ENCODE results near the gene EHMT2.

The EHMT2 gene

GRCh38 chr6:31889331-31889972, 8.0 kb downstream of the EHMT2 start:
- no CpG with 5 or more reads among the region's 3 CpGs for WGBS (ENCODE audit: insufficient coverage, insufficient read length)
- no peak for DNase-seq (ENCODE audit: low read depth, low spot score)
- no peaks in the 10 kb centered on the region for H3K4me1 ChIP-seq (ENCODE audit: control insufficient read depth, insufficient read depth, low read length)
- no peak overlapping the region for H3K27ac ChIP-seq (ENCODE audit: low read length)
- no peaks in the 10 kb centered on the region for H3K27me3 ChIP-seq (ENCODE audit: control insufficient read depth, insufficient read depth, low read length)
- H3K9me3 ChIP-seq (ENCODE audit: control insufficient read depth, insufficient read depth, low read length) = no peaks in the 10 kb centered on the region
- H3K36me3 ChIP-seq (ENCODE audit: control insufficient read depth, insufficient read depth, low read length) = peaks cover 50% of the 10 kb centered on the region
- H3K4me3 ChIP-seq (ENCODE audit: low read length) = no peak overlapping the region

DNA sequence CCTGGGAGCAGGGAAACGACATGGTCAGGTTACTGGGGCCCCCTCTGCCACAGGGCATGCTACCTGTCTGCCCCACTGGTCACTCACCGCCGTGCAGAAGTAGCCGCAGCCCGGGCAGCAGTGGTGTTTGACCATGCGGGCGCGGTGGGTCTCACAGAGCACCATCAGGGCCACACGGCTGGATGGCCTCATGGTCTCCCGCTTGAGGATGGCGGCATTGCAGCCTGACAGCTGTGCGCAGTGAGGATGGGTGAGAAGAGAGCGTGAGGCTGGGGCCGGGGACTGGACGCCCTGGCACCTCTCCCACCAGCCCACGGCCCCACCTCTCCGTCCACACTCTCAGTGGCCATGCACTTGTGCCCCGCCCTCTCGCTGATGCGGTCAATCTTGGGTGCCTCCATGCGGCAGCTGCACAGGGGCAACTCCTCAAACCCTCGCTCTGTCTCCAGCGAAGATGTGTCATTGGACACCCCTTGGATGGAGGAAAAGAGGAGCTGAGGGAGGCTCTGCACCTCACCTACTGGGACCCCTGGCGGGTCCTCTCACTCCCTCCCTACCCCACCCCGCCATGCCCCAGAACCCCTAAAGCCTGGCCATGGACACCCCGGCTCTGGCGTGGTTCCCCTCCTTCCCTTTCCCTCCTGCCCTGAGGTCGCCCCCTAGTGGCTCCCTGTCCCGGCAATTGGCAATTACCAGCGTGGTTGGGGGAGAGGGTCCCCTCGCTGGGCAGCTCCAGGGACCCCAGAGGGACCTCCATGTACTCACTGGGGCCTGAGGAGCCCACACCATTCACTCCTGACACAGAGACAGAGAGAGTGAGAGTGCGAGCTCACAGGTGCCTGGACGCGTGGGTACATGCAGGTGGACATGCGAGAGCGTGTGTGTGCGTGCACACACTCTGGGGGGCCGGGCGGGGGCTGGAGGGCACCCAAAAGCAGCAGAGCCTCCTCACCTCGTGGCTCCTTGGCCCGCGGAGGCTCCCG, 8.9 kb downstream of the EHMT2 start:
- no peak overlapping the region for H3K27ac ChIP-seq (ENCODE audit: low read length)
- no peak for DNase-seq (ENCODE audit: low read depth, low spot score)
- H3K36me3 ChIP-seq (ENCODE audit: control insufficient read depth, insufficient read depth, low read length) = peaks cover 56% of the 10 kb centered on the region
- no peaks in the 10 kb centered on the region for H3K27me3 ChIP-seq (ENCODE audit: control insufficient read depth, insufficient read depth, low read length)
- WGBS (ENCODE audit: insufficient coverage, insufficient read length) = no CpG with 5 or more reads among the region's 43 CpGs
- H3K4me1 ChIP-seq (ENCODE audit: control insufficient read depth, insufficient read depth, low read length) = no peaks in the 10 kb centered on the region
- no peaks in the 10 kb centered on the region for H3K9me3 ChIP-seq (ENCODE audit: control insufficient read depth, insufficient read depth, low read length)
- no peak overlapping the region for H3K4me3 ChIP-seq (ENCODE audit: low read length)

DNA sequence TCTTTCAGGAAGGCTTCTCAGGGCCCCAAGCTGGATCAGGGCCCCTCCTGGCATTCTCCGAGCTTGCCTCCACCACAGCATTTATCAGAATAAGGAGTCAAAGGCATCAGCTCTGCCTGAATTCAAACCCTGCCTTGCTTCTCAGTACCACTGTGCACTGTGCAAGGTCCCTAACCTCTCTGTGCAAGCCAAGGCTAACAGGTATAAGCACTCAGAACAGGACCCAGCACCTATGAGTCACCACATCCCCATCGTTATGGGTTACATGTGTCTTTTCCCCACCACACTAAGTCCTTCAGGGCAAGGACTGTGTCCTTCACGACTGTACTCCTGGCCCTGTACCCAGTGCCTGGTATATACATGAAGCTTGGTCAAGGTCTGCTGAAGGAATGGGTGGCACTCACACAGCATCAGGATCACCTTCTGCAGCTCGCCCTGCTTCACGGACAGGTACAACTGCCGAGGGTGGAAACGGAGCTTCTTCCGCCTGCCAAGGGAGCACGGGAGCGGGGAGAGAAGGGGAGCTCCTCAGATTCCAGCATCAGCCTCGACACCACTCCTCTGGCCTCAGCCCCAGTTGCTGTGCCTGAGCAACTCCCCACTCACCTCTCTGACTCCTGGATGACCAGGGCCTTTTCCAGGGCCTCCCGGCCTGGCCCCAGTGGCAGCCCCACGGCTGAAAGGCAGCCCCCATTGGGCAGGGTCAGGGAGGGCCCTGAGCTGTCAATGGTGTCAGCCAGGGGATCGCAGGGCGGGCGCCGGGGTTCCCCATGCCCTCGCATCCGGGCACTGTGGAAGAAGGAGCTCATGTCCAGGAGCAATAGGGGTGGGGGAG, 10.1 kb downstream of the EHMT2 start:
- Histone ChIP-seq H3K4me3 (ENCODE audit: low read length) (no peak overlapping the region), H3K27ac (ENCODE audit: low read length) (no peak overlapping the region)

GRCh38 chr6:31886541-31886991, 10.9 kb downstream of the EHMT2 start:
- H3K27me3 ChIP-seq (ENCODE audit: control insufficient read depth, insufficient read depth, low read length) = no peaks in the 10 kb centered on the region
- no peaks in the 10 kb centered on the region for H3K4me1 ChIP-seq (ENCODE audit: control insufficient read depth, insufficient read depth, low read length)
- H3K9me3 ChIP-seq (ENCODE audit: control insufficient read depth, insufficient read depth, low read length) = no peaks in the 10 kb centered on the region
- H3K27ac ChIP-seq (ENCODE audit: low read length) = no peak overlapping the region
- no peak for DNase-seq (ENCODE audit: low read depth, low spot score)
- H3K36me3 ChIP-seq (ENCODE audit: control insufficient read depth, insufficient read depth, low read length) = peaks cover 58% of the 10 kb centered on the region
- WGBS (ENCODE audit: insufficient coverage, insufficient read length) = no CpG with 5 or more reads among the region's 18 CpGs
- no peak overlapping the region for H3K4me3 ChIP-seq (ENCODE audit: low read length)

More for the DNA sequence above, 10.1 kb downstream of the EHMT2 start:
- no peaks in the 10 kb centered on the region for H3K27me3 ChIP-seq (ENCODE audit: control insufficient read depth, insufficient read depth, low read length)
- no peak for DNase-seq (ENCODE audit: low read depth, low spot score)
- no CpG with 5 or more reads among the region's 19 CpGs for WGBS (ENCODE audit: insufficient coverage, insufficient read length)
- no peaks in the 10 kb centered on the region for H3K4me1 ChIP-seq (ENCODE audit: control insufficient read depth, insufficient read depth, low read length)
- H3K36me3 ChIP-seq (ENCODE audit: control insufficient read depth, insufficient read depth, low read length) = peaks cover 58% of the 10 kb centered on the region
- H3K9me3 ChIP-seq (ENCODE audit: control insufficient read depth, insufficient read depth, low read length) = no peaks in the 10 kb centered on the region

- no peaks in the 10 kb centered on the region for H3K4me1 ChIP-seq (ENCODE audit: control insufficient read depth, insufficient read depth, low read length)
- H3K27ac ChIP-seq (ENCODE audit: low read length) = no peak overlapping the region
- no peak for DNase-seq (ENCODE audit: low read depth, low spot score)
- H3K36me3 ChIP-seq (ENCODE audit: control insufficient read depth, insufficient read depth, low read length) = peaks cover 71% of the 10 kb centered on the region
- no peaks in the 10 kb centered on the region for H3K27me3 ChIP-seq (ENCODE audit: control insufficient read depth, insufficient read depth, low read length)
- no peak overlapping the region for H3K4me3 ChIP-seq (ENCODE audit: low read length)
- WGBS (ENCODE audit: insufficient coverage, insufficient read length) = no CpG with 5 or more reads among the region's 22 CpGs
- H3K9me3 ChIP-seq (ENCODE audit: control insufficient read depth, insufficient read depth, low read length) = no peaks in the 10 kb centered on the region
Observed at GRCh38 chr6:31884528-31885035, 12.9 kb downstream of the EHMT2 start.

- Histone ChIP-seq H3K27me3 (ENCODE audit: control insufficient read depth, insufficient read depth, low read length) (no peaks in the 10 kb centered on the region), H3K4me1 (ENCODE audit: control insufficient read depth, insufficient read depth, low read length) (no peaks in the 10 kb centered on the region), H3K36me3 (ENCODE audit: control insufficient read depth, insufficient read depth, low read length) (peaks cover 69% of the 10 kb centered on the region), H3K9me3 (ENCODE audit: control insufficient read depth, insufficient read depth, low read length) (no peaks in the 10 kb centered on the region), H3K4me3 (ENCODE audit: low read length) (no peak overlapping the region), H3K27ac (ENCODE audit: low read length) (no peak overlapping the region)
- no peak for DNase-seq (ENCODE audit: low read depth, low spot score)
- no CpG with 5 or more reads among the region's 12 CpGs for WGBS (ENCODE audit: insufficient coverage, insufficient read length)
Observed at GRCh38 chr6:31883676-31884075, 13.8 kb downstream of the EHMT2 start.

GRCh38 chr6:31882344-31882743, 15.2 kb downstream of the EHMT2 start:
- peaks cover 56% of the 10 kb centered on the region for H3K36me3 ChIP-seq (ENCODE audit: control insufficient read depth, insufficient read depth, low read length)
- no peaks in the 10 kb centered on the region for H3K27me3 ChIP-seq (ENCODE audit: control insufficient read depth, insufficient read depth, low read length)
- H3K27ac ChIP-seq (ENCODE audit: low read length) = no peak overlapping the region
- no peak for DNase-seq (ENCODE audit: low read depth, low spot score)
- no peaks in the 10 kb centered on the region for H3K4me1 ChIP-seq (ENCODE audit: control insufficient read depth, insufficient read depth, low read length)
- no peak overlapping the region for H3K4me3 ChIP-seq (ENCODE audit: low read length)
- H3K9me3 ChIP-seq (ENCODE audit: control insufficient read depth, insufficient read depth, low read length) = no peaks in the 10 kb centered on the region
- WGBS (ENCODE audit: insufficient coverage, insufficient read length) = no CpG with 5 or more reads among the region's 6 CpGs

DNA sequence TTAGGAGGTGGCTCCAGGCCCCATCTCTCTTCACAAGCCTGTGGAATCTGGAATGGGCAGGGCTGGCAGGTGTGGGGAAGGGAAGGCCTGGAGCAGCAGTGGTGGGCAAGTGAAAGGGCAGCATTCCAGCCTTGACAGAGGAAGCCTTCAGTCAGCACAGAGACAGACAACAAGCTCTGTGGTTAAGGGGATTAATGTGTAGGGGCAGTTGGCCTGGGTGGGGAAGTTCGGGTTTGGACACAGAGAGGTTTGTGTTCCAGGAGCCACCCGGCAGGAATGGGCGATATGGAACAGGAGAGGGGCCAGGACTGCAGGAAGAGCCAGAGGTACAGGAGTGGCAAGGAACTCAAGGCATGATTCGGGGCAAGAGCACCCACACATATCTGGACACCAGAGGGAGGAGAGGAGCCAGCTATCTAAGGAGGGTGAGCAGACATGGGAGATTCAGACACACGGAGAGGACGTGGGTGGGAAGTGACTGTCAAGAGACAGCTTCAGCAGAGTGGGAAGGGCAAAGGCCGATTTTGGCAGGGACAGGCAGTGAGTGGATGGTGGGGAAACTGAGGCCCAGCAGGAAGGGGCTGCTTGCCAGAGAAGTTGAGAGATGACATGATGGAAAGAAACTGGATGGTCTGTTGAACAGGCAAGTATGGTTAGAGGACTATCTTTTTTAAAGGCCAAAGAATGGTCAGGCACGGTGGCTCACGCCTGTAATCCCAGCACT, 16.2 kb downstream of the EHMT2 start:
- no peaks in the 10 kb centered on the region for H3K9me3 ChIP-seq (ENCODE audit: control insufficient read depth, insufficient read depth, low read length)
- WGBS (ENCODE audit: insufficient coverage, insufficient read length) = no CpG with 5 or more reads among the region's 9 CpGs
- H3K27ac ChIP-seq (ENCODE audit: low read length) = no peak overlapping the region
- H3K4me3 ChIP-seq (ENCODE audit: low read length) = no peak overlapping the region
- H3K4me1 ChIP-seq (ENCODE audit: control insufficient read depth, insufficient read depth, low read length) = no peaks in the 10 kb centered on the region
- H3K36me3 ChIP-seq (ENCODE audit: control insufficient read depth, insufficient read depth, low read length) = peaks cover 45% of the 10 kb centered on the region
- no peak for DNase-seq (ENCODE audit: low read depth, low spot score)
- H3K27me3 ChIP-seq (ENCODE audit: control insufficient read depth, insufficient read depth, low read length) = no peaks in the 10 kb centered on the region

DNA sequence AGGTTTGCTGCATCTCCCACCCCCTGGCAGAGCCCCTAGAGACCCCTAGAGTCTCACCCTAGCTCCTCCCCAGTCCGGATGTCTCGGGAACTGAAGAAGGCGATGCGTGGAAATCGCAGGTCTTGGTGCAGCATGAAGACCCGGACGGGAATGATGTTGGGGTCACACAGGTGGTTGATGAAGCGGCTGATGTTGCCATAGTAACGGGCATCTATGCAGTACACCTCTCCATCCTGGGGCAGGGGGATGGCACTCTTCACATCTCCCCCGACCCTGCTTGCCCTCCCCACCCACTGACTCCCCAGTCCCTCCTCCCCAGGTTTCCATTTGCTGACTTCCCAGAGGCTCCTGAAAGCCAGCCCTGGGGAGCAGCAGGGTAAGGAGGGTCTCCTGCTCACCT, 16.9 kb downstream of the EHMT2 start:
- H3K27me3 ChIP-seq (ENCODE audit: control insufficient read depth, insufficient read depth, low read length) = no peaks in the 10 kb centered on the region
- no peak overlapping the region for H3K27ac ChIP-seq (ENCODE audit: low read length)
- H3K4me1 ChIP-seq (ENCODE audit: control insufficient read depth, insufficient read depth, low read length) = no peaks in the 10 kb centered on the region
- no peak overlapping the region for H3K4me3 ChIP-seq (ENCODE audit: low read length)
- no peaks in the 10 kb centered on the region for H3K9me3 ChIP-seq (ENCODE audit: control insufficient read depth, insufficient read depth, low read length)
- DNase-seq (ENCODE audit: low read depth, low spot score) = no peak
- WGBS (ENCODE audit: insufficient coverage, insufficient read length) = no CpG with 5 or more reads among the region's 10 CpGs
- H3K36me3 ChIP-seq (ENCODE audit: control insufficient read depth, insufficient read depth, low read length) = peaks cover 44% of the 10 kb centered on the region
